Stomach (tissue), 4 donors: ENCODE measurements around the gene IQCH.

ENCODE experiments used
- CTCF ChIP-seq, 7 experiments: fragments of 450-650 bp in 4 of 7; fragments of 200-600 bp in 3 of 7; sonication (generic) in 3 of 7; IDR thresholded peaks; one replicate each; pipeline ENCODE4 v1.5.1; 2016 to 2019; ENCODE audit warnings: antibody characterized with exemption in 7 of 7, control low read depth in 2 of 7, mild to moderate bottlenecking in 1 of 7
- EP300 ChIP-seq: sonication (generic); formaldehyde crosslinking; IDR thresholded peaks from one replicate; pipeline ENCODE4 v1.6.1; 2017; ENCODE audit warnings: antibody characterized with exemption
- POLR2A ChIP-seq, 4 donors: fragments of 450-650 bp; IDR thresholded peaks; one replicate each; pipeline ENCODE4 v1.6.1; 2016; ENCODE audit warnings: antibody characterized with exemption in 4 of 4, control low read depth in 2 of 4, mild to moderate bottlenecking in 1 of 4, moderate library complexity in 1 of 4
- POLR2AphosphoS5 ChIP-seq, 3 donors: sonication (generic); formaldehyde crosslinking; IDR thresholded peaks; one replicate each; pipeline ENCODE4 v1.6.1; 2016; ENCODE audit warnings: antibody characterized with exemption in 3 of 3

- no peak for TF ChIP-seq POLR2A (IDR thresholded peaks at IDR 0.05)
- no peak for TF ChIP-seq EP300
- no peak for TF ChIP-seq POLR2AphosphoS5 (IDR thresholded peaks at IDR 0.05)
- no peak for TF ChIP-seq CTCF (IDR thresholded peaks at IDR 0.05)
Observed at GRCh38 chr15:67366904-67367303, 112.3 kb downstream of the IQCH start.
